Erythroblast (primary cell): Measurements from ENCODE around the gene PCDH9.

ENCODE experiments used
- GATA1 ChIP-seq: IDR thresholded peaks from 2 replicates; pipeline ENCODE4 v1.6.1; 2011; ENCODE audit warnings: low read depth, mild to moderate bottlenecking, control low read depth, low read length, moderate library complexity
- POLR2A ChIP-seq: IDR thresholded peaks from 2 replicates; pipeline ENCODE4 v1.6.1; 2011; ENCODE audit warnings: mild to moderate bottlenecking, low read length

DNA sequence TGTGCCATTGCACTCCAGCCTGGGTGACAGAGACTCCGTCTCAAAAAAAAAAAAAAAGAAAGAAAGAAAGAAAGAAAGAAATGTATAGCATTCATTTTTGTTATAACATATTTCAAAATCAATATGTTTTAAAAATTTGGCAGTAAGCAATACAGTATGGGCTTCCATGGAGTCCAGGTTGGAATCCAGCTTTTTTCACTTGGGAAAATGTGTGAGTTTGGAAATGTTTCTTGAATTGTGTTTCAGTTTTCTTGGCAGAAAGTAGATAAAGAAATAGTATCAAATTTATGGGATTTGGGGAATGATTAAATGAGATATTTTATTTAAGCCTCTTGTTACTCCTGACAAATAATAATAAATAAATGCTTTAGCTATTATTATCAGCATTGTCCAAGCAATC, 225.6 kb downstream of the PCDH9 start:
- no peak for TF ChIP-seq POLR2A
- no peak for TF ChIP-seq GATA1
